Muscle layer of duodenum (tissue), 2 donors: ENCODE data around the gene AGAP3.
A peak's percentile ranks its signal among the peaks of the same experiment; 100 is the strongest.
"Not testable (repeated sequence)": the region's sequence is repeated elsewhere in the genome, so short reads cannot be mapped to it uniquely, and the experiment has no call there.

ENCODE experiments used
- H3K27ac ChIP-seq: one replicate; pipeline ENCODE4 v1.7.0; 2013; ENCODE audit warnings: mild to moderate bottlenecking, low read length
- H3K27me3 ChIP-seq: one replicate; pipeline ENCODE4 v1.7.0; 2013; ENCODE audit warnings: low read depth, mild to moderate bottlenecking, control low read depth, low read length
- H3K36me3 ChIP-seq, 2 donors: one replicate each; pipeline ENCODE4 v1.7.0; 2013; ENCODE audit warnings: low read length in 2 of 2, control low read depth in 1 of 2, mild to moderate bottlenecking in 1 of 2; ENCODE audit not compliant: insufficient read depth in 2 of 2, control insufficient read depth in 1 of 2
- H3K4me1 ChIP-seq, 2 donors: one replicate each; pipeline ENCODE4 v1.7.0; 2013; ENCODE audit warnings: low read length in 2 of 2, mild to moderate bottlenecking in 2 of 2, control low read depth in 1 of 2, moderate library complexity in 1 of 2; ENCODE audit not compliant: insufficient read depth in 2 of 2, control insufficient read depth in 1 of 2
- H3K4me3 ChIP-seq, 2 donors: one replicate each; pipeline ENCODE4 v1.7.0; 2013; ENCODE audit warnings: low read length in 2 of 2, low read depth in 1 of 2, mild to moderate bottlenecking in 1 of 2
- H3K9me3 ChIP-seq, 2 donors: one replicate each; pipeline ENCODE4 v1.7.0; 2013; ENCODE audit warnings: low read length in 2 of 2, control low read depth in 1 of 2, mild to moderate bottlenecking in 1 of 2; ENCODE audit not compliant: control insufficient read depth in 1 of 2
- donor health status: healthy.

The AGAP3 gene

GRCh38 chr7:151085691-151086620 is at the start of gene AGAP3:
TSS of gene AGAP3 (plus strand) at chr7:151086475. CDS start at chr7:151086742, 267 bp downstream.
- Histone ChIP-seq H3K27ac (peak within 1 kb of the TSS; percentile 51), H3K4me1 (peaks cover 36 to 54% of the 10 kb centered on the region in 2 donors), H3K27me3 (no peaks in the 10 kb centered on the region), H3K4me3 (peak within 1 kb of the TSS; percentile 71 to 86), H3K9me3 (no peaks in the 10 kb centered on the region), H3K36me3 (no peaks in the 10 kb centered on the region)

DNA sequence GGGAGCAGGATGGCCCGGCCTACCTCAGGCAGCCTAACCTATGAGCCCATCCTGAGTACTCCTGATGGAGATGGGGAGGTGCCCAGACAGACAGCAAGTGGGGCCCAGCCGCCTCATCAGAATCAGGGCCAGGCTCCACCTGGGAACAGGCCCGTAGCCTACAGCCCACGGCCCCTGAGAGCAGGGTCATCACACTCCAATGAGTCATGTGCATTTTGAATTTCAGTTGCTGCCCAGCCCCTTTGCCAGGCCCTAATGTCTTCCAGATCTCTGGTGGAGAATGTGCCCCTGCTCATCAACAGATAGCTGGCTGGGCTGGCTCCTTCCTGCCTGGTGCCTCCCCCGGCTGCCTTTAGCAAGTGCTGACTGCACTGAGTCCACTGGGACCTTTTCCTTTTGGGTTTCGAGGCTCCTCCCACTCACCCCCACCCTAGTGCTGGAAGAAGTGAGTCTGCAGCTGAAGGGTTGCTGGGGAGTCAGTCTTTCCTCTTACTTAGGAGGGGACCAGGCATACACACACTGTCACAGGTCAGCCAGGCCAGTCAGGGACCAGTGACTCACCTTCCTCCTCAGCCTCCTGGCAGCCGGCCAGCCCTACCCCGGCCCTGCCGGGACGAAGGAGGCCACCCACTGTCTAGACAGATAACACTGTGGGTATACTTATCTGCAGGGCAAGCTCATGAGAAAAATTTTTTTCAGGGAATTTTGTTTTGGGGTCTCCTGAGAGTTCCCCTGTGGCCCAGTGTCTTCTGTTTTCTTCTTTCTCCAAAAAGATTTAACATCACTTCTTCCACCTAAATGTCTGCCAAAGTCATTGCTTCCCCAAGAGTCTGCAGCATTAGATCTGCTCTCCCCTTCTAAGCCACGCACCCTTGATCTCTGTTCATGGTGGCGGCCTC is 47.1 kb upstream of the AGAP3 start:
- H3K9me3 ChIP-seq = no peaks in the 10 kb centered on the region
- no peak overlapping the region for H3K27ac ChIP-seq
- H3K4me1 ChIP-seq = peaks cover 8 to 14% of the 10 kb centered on the region in 2 donors
- peaks cover 26 to 72% of the 10 kb centered on the region in 2 donors for H3K36me3 ChIP-seq
- H3K27me3 ChIP-seq = no peaks in the 10 kb centered on the region
- H3K4me3 ChIP-seq = no peak overlapping the region

GRCh38 chr7:151039850-151040548 is 46.3 kb upstream of the AGAP3 start:
- Histone ChIP-seq H3K27me3 (no peaks in the 10 kb centered on the region), H3K27ac (no peak overlapping the region), H3K4me3 (no peak overlapping the region), H3K4me1 (peaks cover 8 to 14% of the 10 kb centered on the region in 2 donors), H3K36me3 (peaks cover 20 to 72% of the 10 kb centered on the region in 2 donors), H3K9me3 (no peaks in the 10 kb centered on the region)

- Histone ChIP-seq H3K27me3 (no peaks in the 10 kb centered on the region), H3K36me3 (peaks cover 12 to 72% of the 10 kb centered on the region in 2 donors), H3K4me3 (no peak overlapping the region), H3K27ac (no peak overlapping the region), H3K9me3 (no peaks in the 10 kb centered on the region), H3K4me1 (peaks cover 8 to 14% of the 10 kb centered on the region in 2 donors)
Observed at GRCh38 chr7:151040616-151041375, 45.5 kb upstream of the AGAP3 start.

- Histone ChIP-seq H3K4me1 (peaks cover 8 to 24% of the 10 kb centered on the region in 2 donors), H3K36me3 (peaks cover 0 to 58% of the 10 kb centered on the region in 2 donors)
- H3K9me3 ChIP-seq, H3K27me3 ChIP-seq, H3K4me3 ChIP-seq, H3K27ac ChIP-seq: not testable (repeated sequence)
Observed at GRCh38 chr7:151043449-151043848, 42.8 kb upstream of the AGAP3 start.

DNA sequence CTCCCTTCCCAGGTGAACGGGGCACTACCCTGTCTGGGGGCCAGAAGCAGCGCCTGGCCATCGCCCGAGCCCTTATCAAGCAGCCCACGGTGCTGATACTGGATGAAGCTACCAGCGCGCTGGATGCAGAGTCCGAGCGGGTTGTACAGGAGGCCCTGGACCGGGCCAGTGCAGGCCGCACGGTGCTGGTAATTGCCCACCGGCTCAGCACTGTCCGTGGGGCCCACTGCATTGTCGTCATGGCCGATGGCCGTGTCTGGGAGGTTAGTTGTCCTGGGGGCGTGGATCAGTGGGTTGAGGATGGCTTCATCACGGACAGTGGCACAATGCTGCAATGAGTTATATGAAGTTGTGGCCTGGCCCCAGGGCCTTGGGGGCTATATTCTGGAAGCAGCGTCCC is 42.3 kb upstream of the AGAP3 start:
- no peak overlapping the region for H3K4me3 ChIP-seq
- H3K27ac ChIP-seq = no peak overlapping the region
- peaks cover 6 to 19% of the 10 kb centered on the region in 2 donors for H3K4me1 ChIP-seq
- no peaks in the 10 kb centered on the region for H3K9me3 ChIP-seq
- H3K36me3 ChIP-seq = peaks cover 0 to 54% of the 10 kb centered on the region in 2 donors
- H3K27me3 ChIP-seq = no peaks in the 10 kb centered on the region

GRCh38 chr7:151045262-151045661 is 41.0 kb upstream of the AGAP3 start:
- Histone ChIP-seq H3K4me3 (no peak overlapping the region), H3K27me3 (peaks cover under 1% of the 10 kb centered on the region), H3K36me3 (peaks cover 0 to 54% of the 10 kb centered on the region in 2 donors), H3K9me3 (no peaks in the 10 kb centered on the region), H3K4me1 (peaks cover 0 to 10% of the 10 kb centered on the region in 2 donors), H3K27ac (no peak overlapping the region)

DNA sequence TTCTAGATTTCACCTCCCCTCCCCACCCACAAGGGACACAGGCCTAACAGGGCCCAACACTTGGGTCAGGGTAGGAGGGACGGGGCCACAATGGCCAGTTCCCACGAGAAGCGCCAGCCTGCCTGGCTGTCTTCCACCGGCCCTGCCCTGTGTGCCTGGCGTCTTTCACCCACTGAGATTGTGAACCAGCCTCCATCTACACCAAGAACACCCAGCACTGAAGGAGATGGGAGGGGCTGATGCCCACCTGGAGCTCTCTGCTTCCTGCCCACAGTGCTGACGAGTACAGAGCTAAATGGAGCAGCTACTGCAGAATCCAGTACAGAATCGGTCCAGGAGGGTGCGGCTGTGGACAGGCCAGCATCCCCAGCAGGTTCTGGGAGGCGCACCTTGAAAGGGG is 40.3 kb upstream of the AGAP3 start:
- Histone ChIP-seq H3K27me3 (peaks cover 6% of the 10 kb centered on the region), H3K27ac (no peak overlapping the region), H3K4me3 (no peak overlapping the region), H3K4me1 (peaks cover 0 to 15% of the 10 kb centered on the region in 2 donors), H3K36me3 (peaks cover 0 to 50% of the 10 kb centered on the region in 2 donors), H3K9me3 (no peaks in the 10 kb centered on the region)

DNA sequence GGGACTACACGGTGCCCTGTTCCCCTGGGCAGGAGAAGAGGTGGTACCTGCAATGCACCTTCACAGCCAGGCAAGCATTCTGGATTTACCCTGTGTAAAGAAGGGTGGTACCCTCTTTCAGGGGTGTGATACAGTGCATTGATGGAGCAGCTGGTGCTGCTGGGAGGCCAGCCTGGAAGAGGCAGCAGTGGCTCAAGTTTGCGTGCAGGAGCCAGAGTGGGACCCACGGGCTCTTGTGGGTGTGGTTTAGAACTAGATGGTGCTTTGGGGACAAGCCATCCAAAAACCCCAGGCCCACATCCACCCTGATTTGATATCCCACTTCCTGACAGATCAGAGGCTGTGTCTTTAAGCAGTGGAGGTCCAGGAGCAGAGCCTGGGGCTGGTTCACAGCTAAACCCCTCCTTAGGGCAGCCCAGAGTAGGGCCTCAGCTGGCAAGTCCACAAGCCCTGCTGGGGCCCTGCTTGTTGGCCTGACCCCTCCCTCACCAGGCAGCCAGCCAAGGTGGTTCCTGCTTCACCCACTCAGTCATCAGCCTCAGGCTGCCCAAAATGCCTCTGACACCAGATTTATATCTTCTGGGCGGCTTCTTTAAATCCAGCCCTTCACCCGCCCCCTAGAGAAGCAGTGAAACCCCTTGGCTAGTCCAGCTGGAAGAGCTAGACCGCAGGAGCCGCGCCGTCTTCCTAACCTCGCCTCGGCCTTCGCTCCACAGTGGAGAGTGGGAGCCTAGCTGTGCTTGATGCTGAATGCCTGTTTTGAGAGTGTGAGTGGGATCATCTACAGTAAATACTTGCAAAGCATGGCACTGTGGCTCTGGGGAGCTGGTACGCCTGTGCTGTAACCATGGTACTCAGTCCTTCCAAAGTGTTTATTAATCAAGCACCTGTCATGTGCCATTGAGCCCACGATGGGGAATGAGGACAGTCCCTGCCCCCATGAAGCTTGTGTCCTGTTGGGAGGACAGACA is 39.4 kb upstream of the AGAP3 start:
- Histone ChIP-seq H3K27ac (no peak overlapping the region), H3K36me3 (peaks cover 0 to 42% of the 10 kb centered on the region in 2 donors), H3K27me3 (peaks cover 6% of the 10 kb centered on the region), H3K4me3 (no peak overlapping the region), H3K9me3 (no peaks in the 10 kb centered on the region), H3K4me1 (peaks cover 0 to 19% of the 10 kb centered on the region in 2 donors)
